SK-N-SH treated with all-trans-retinoic acid at 6 μM for 48 hours (cell line): ENCODE data around the gene FAM177A1.
"Not testable (repeated sequence)": the region's sequence is repeated elsewhere in the genome, so short reads cannot be mapped to it uniquely, and the experiment has no call there.

Experiments
- ATAC-seq: fragments of 200-7000 bp; cut with Tn5 transposase; 3 replicates; pipeline ENCODE4 v1.9.1; 2020; ENCODE audit warnings: mild to moderate bottlenecking, moderate library complexity
- BACH2 ChIP-seq: fragments of 250-450 bp; sonication (Bioruptor Pico); IDR thresholded peaks from 2 replicates; pipeline ENCODE4 v1.9.0; 2021; ENCODE audit warnings: mild to moderate bottlenecking, borderline replicate concordance
- CSDC2 ChIP-seq: fragments of 250-450 bp; sonication (Bioruptor Pico); IDR thresholded peaks from 2 replicates; pipeline ENCODE4 v1.5.0; 2020; ENCODE audit warnings: mild to moderate bottlenecking, moderate library complexity
- ESRRG ChIP-seq: fragments of 250-450 bp; sonication (Bioruptor Pico); IDR thresholded peaks from 2 replicates; pipeline ENCODE4 v1.6.1; 2021; ENCODE audit warnings: mild to moderate bottlenecking
- GLIS3 ChIP-seq: fragments of 250-450 bp; sonication (Bioruptor Pico); IDR thresholded peaks from 2 replicates; pipeline ENCODE4 v1.5.0; 2020; ENCODE audit warnings: mild to moderate bottlenecking, moderate library complexity
- ISL1 ChIP-seq: fragments of 250-450 bp; sonication (Bioruptor Pico); IDR thresholded peaks from 2 replicates; pipeline ENCODE4 v2.1.2; 2022; ENCODE audit warnings: mild to moderate bottlenecking, moderate library complexity
- RARB ChIP-seq: fragments of 250-450 bp; sonication (Bioruptor Pico); IDR thresholded peaks from 2 replicates; pipeline ENCODE4 v1.8.0; 2021; ENCODE audit warnings: mild to moderate bottlenecking, moderate library complexity
- SNAI2 ChIP-seq: fragments of 250-450 bp; sonication (Bioruptor Pico); IDR thresholded peaks from 2 replicates; pipeline ENCODE4 v1.5.0; 2020; ENCODE audit warnings: mild to moderate bottlenecking, moderate library complexity
- TCF4 ChIP-seq: fragments of 250-450 bp; sonication (Bioruptor Pico); IDR thresholded peaks from 2 replicates; pipeline ENCODE4 v1.8.0; 2021; ENCODE audit warnings: mild to moderate bottlenecking, moderate library complexity, borderline replicate concordance
- TOX ChIP-seq: fragments of 250-450 bp; sonication (Bioruptor Pico); IDR thresholded peaks from 2 replicates; pipeline ENCODE4 v1.8.0; 2021; ENCODE audit warnings: mild to moderate bottlenecking, moderate library complexity, borderline replicate concordance
- ZC3H10 ChIP-seq: fragments of 250-450 bp; sonication (Bioruptor Pico); IDR thresholded peaks from 2 replicates; pipeline ENCODE4 v1.5.1; 2021; ENCODE audit warnings: mild to moderate bottlenecking, moderate library complexity
- ZFP3 ChIP-seq: fragments of 250-450 bp; sonication (Bioruptor Pico); IDR thresholded peaks from 2 replicates; pipeline ENCODE4 v1.5.0; 2020; ENCODE audit warnings: mild to moderate bottlenecking, moderate library complexity
- ZFP30 ChIP-seq: fragments of 450-650 bp; formaldehyde crosslinking; IDR thresholded peaks from 2 replicates; pipeline ENCODE4 v1.5.0; 2022; ENCODE audit warnings: mild to moderate bottlenecking, moderate library complexity
- ZNF70 ChIP-seq: fragments of 450-650 bp; formaldehyde crosslinking; IDR thresholded peaks from 2 replicates; pipeline ENCODE4 v1.5.0; 2020; ENCODE audit warnings: mild to moderate bottlenecking, moderate library complexity
- TF ChIP-seq, protein P1 (sequence below): fragments of 250-450 bp; sonication (Bioruptor Pico); IDR thresholded peaks from 2 replicates; pipeline ENCODE4 v1.5.1; 2021; ENCODE audit warnings: mild to moderate bottlenecking, moderate library complexity
- TF ChIP-seq, protein P2 (sequence below): fragments of 250-450 bp; sonication (Bioruptor Pico); IDR thresholded peaks from 2 replicates; pipeline ENCODE4 v1.5.1; 2020; ENCODE audit warnings: low read depth, mild to moderate bottlenecking, moderate library complexity
- TF ChIP-seq, protein P3 (sequence below): fragments of 250-450 bp; sonication (Bioruptor Pico); IDR thresholded peaks from 2 replicates; pipeline ENCODE4 v1.8.0; 2020; ENCODE audit warnings: mild to moderate bottlenecking, moderate library complexity, borderline replicate concordance
- TF ChIP-seq, protein P4 (sequence below): fragments of 250-450 bp; sonication (Bioruptor Pico); IDR thresholded peaks from 2 replicates; pipeline ENCODE4 v1.5.0; 2020; ENCODE audit warnings: mild to moderate bottlenecking, moderate library complexity

The FAM177A1 gene

DNA sequence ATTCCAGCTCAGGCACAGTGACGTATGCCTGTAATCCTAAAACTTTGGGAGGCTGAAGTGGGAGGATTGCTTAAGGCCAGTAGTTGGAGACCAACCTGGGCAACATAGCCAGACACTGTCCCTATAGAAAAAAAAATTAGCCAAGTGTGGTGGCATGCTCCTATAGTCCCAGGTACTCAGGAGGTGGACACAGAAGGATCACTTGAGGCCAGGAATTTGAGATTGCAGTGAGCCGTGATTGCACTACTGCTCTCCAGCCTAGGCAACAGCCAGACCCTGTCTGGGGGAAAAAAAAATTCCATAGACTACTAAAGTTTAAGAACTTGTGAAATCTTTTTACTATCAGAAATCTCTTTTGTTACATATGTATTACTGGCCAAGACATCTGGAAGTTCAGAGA lies 6.6 kb downstream of the FAM177A1 start (continued):
- TF ChIP-seq, protein P1, sequence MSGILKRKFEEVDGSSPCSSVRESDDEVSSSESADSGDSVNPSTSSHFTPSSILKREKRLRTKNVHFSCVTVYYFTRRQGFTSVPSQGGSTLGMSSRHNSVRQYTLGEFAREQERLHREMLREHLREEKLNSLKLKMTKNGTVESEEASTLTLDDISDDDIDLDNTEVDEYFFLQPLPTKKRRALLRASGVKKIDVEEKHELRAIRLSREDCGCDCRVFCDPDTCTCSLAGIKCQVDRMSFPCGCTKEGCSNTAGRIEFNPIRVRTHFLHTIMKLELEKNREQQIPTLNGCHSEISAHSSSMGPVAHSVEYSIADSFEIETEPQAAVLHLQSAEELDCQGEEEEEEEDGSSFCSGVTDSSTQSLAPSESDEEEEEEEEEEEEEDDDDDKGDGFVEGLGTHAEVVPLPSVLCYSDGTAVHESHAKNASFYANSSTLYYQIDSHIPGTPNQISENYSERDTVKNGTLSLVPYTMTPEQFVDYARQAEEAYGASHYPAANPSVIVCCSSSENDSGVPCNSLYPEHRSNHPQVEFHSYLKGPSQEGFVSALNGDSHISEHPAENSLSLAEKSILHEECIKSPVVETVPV = no peak
- TF ChIP-seq GLIS3 (CRISPR knock-in tag) = no peak
- no peak for TF ChIP-seq CSDC2 (CRISPR knock-in tag)

DNA sequence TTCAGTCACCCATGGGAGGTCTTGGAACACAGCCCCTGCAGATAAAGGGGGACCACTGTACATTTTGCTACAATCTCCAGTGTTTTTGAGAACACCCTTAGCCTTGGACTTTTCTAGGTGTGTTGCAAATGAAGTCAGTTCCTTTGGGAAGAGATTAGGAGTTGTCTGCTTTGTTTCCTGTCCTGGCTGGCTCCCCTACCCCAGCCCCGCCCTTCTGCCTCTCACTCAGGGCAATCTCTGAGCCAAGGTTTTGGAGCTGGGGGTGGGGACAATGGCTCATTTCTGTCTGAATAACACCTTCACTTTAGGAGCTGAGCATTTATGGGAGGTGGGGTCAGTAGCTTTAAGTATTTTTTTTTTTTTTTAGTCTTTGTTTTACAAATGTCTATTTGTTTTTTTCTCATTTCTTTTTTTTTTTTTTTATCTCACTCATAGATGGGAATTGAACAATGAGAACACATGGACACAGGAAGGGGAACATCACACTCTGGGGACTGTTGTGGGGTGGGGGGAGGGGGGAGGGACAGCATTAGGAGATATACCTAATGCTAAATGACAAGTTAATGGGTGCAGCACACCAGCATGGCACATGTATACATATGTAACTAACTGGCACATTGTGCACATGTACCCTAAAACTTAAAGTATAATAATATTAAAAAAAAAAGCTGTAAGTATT lies 15.2 kb downstream of the FAM177A1 start:
- ATAC-seq = not testable (repeated sequence)

DNA sequence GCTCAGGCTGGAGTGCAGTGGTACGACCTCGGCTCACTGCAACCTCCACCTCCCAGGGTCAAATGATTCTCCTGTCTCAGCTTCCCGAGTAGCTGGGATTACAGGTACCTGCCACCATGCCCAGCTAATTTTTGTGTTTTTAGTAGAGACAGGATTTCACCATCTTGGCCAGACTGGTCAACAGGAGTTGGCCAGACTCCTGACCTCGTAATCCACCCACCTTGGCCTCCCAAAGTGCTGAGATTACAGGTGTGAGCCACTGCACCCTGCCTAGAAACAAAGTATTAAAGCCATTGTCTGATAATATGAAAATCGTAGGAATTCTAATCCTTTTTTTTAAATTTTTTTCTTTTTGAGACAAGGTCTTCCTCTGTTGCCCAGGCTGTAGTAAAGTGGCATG lies 19.7 kb downstream of the FAM177A1 start:
- not testable (repeated sequence) for ATAC-seq

DNA sequence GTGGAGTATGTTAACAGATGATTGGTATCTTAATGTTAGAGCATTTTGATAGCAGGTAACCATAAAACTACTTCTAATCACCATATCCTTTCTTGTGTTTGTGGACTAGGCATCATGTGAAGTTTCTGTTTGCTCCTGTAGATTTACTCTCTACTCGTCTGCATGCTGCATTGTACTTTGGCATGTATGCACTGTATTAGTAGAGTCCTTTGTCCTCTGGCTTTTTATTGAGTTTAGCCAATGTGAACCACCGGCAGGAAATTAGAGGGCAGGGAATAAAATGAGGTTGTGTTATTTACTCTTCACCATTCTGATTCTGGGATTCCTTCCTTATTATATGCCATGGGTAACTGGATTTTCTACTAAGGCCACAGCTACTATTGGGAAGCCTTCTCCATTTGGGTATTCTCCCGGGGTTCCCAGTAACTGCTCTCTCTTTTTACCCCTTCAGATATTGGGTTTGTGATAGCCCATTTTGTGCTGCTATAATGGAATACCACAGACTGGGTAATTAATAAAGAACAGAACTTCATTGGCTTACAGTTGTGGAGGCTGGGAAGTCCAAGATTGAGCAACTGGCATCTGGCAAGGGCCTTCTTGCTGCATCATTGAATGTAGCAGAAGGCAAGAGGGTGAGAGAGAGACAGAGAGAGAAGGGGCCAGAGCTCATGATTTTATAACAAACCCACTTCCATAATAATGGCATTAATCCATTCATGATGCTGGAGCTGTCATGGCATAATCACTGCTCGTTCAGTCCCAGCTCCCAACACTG lies 22.4 kb downstream of the FAM177A1 start:
- TF ChIP-seq ZFP30 (CRISPR knock-in tag) = no peak
- no peak for ATAC-seq

DNA sequence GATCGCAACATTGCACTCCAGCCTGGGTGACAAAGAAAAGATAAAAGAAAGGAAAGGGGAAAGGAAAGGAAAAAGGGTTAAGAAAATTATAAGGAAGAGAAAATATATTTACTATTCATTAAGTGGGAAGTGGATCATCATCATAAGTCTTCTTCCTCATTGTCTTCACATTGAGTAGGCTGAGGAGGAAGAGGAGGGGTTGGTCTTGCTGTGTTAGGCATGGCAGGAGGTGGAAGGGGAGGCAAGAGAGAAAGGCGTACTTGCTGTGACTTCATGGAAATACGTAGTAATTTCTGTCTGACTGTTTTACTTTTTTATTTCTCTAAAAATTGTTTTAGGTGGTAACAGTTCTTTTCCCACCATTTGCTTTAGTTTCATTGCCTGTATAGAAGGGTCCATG lies 26.2 kb downstream of the FAM177A1 start:
- TF ChIP-seq TCF4 (CRISPR knock-in tag) = no peak
- TF ChIP-seq, protein P2, sequence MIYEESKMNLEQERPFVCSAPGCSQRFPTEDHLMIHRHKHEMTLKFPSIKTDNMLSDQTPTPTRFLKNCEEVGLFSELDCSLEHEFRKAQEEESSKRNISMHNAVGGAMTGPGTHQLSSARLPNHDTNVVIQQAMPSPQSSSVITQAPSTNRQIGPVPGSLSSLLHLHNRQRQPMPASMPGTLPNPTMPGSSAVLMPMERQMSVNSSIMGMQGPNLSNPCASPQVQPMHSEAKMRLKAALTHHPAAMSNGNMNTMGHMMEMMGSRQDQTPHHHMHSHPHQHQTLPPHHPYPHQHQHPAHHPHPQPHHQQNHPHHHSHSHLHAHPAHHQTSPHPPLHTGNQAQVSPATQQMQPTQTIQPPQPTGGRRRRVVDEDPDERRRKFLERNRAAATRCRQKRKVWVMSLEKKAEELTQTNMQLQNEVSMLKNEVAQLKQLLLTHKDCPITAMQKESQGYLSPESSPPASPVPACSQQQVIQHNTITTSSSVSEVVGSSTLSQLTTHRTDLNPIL (CRISPR knock-in tag) = no peak
- TF ChIP-seq SNAI2 (CRISPR knock-in tag) = no peak
- TF ChIP-seq ZFP3 = no peak
- no peak for TF ChIP-seq RARB (CRISPR knock-in tag)
- TF ChIP-seq, protein P3, sequence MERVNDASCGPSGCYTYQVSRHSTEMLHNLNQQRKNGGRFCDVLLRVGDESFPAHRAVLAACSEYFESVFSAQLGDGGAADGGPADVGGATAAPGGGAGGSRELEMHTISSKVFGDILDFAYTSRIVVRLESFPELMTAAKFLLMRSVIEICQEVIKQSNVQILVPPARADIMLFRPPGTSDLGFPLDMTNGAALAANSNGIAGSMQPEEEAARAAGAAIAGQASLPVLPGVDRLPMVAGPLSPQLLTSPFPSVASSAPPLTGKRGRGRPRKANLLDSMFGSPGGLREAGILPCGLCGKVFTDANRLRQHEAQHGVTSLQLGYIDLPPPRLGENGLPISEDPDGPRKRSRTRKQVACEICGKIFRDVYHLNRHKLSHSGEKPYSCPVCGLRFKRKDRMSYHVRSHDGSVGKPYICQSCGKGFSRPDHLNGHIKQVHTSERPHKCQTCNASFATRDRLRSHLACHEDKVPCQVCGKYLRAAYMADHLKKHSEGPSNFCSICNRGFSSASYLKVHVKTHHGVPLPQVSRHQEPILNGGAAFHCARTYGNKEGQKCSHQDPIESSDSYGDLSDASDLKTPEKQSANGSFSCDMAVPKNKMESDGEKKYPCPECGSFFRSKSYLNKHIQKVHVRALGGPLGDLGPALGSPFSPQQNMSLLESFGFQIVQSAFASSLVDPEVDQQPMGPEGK = no peak
- TF ChIP-seq, protein P1 = no peak
- ATAC-seq = no peak

DNA sequence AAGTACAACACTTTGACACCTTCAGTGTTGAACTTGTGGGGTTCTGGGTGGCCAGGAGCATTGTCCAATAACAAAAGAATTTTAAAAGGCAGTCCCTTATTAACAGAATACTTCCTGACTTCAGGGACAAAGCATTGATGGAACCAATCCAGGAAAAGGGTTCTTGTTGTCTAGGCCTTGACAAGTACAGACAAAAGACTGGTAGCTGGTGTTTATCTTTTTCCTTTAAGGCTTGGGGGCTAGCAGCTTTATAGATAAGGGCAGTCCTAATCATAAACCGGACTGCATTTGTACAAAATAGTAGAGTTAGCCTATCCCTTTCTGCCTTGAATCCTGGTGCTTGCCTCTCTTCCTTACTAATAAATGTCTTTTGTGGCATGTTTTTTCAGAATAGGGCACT lies 27.4 kb downstream of the FAM177A1 start:
- ATAC-seq = no peak
- no peak for TF ChIP-seq ZNF70 (CRISPR knock-in tag)
- no peak for TF ChIP-seq RARB (CRISPR knock-in tag)
- no peak for TF ChIP-seq ESRRG (CRISPR knock-in tag)
- TF ChIP-seq ISL1 = no peak

DNA sequence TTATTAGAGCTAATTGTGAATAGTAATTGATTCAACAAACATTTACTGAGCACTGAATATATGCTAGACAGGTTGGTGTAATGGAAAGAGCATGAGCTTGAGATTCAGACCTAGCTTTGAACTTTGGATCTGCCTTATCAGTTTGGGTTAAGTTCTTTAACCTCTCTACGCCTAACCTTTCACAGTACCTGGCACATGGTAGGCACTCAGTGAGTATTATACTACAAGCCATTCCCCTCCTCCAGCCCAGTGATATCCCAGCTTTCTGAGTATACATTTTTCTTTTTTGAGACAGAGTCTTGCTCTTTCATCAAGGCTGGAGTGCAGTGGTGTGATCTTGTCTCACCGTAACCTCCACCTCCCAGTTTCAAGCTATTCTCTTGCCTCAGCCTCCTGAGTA lies 32.0 kb downstream of the FAM177A1 start:
- no peak for TF ChIP-seq TOX (CRISPR knock-in tag)
- TF ChIP-seq, protein P4, sequence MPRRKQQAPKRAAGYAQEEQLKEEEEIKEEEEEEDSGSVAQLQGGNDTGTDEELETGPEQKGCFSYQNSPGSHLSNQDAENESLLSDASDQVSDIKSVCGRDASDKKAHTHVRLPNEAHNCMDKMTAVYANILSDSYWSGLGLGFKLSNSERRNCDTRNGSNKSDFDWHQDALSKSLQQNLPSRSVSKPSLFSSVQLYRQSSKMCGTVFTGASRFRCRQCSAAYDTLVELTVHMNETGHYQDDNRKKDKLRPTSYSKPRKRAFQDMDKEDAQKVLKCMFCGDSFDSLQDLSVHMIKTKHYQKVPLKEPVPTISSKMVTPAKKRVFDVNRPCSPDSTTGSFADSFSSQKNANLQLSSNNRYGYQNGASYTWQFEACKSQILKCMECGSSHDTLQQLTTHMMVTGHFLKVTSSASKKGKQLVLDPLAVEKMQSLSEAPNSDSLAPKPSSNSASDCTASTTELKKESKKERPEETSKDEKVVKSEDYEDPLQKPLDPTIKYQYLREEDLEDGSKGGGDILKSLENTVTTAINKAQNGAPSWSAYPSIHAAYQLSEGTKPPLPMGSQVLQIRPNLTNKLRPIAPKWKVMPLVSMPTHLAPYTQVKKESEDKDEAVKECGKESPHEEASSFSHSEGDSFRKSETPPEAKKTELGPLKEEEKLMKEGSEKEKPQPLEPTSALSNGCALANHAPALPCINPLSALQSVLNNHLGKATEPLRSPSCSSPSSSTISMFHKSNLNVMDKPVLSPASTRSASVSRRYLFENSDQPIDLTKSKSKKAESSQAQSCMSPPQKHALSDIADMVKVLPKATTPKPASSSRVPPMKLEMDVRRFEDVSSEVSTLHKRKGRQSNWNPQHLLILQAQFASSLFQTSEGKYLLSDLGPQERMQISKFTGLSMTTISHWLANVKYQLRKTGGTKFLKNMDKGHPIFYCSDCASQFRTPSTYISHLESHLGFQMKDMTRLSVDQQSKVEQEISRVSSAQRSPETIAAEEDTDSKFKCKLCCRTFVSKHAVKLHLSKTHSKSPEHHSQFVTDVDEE (CRISPR knock-in tag) = no peak
- no peak for TF ChIP-seq BACH2 (CRISPR knock-in tag)
- no peak for TF ChIP-seq GLIS3 (CRISPR knock-in tag)
- TF ChIP-seq, protein P1 = no peak
- no peak for TF ChIP-seq ZC3H10 (CRISPR knock-in tag)
- TF ChIP-seq, all 23 proteins: peak for 0
- ATAC-seq = no peak
